ENCODE measurements around the gene TMC5. TPM values are rescaled to one million over a fixed set of nuclear protein-coding genes. Genes with fewer than 3 reads are reported as not detected.

TMC5 gene
- total and polyA plus RNA-seq, 3 donors from 2014 or later: 4.5 to 27.7 (median 7.1) TPM

DNA sequence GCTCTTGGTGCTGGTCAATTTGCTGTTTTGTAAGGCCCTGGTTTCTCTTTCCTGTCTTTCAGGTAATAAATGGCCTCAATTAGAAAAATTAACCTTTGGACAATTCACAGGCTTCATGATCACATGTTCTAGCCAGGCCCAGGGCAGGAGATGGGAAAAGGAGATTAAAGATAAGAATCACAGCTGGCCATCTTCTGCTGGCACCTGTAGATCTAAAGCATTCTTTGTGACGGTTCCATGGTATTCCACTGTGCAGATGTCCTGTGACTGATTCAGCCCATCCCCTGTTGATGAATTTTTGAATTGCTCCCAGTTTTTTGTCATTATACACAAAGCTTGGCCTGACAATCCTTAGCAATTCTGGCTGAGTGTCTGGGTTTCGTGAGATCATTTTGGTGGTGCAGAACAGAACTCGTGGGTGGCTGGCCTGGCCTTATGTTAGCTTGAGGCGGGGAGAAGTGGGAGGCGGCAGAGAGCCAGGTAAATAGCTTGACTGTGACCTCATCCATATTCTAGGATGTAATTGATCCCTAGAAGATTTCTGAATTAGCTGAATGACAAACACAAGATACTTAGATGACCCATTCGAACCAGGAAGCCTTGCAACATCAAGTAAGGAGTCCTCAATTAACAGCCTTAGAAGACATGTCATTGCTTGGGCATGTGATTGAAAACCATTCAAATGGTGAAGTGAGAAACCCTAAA, 14.1 kb downstream of the TMC5 start:
- 84 to 93% methylated on average over 6 of the region's 6 CpGs for WGBS, 2 donors
- Histone ChIP-seq H3K36me3 (ENCODE audit: low read depth, missing control alignments) (no peaks in the 10 kb centered on the region), H3K4me1 (no peaks in the 10 kb centered on the region), H3K27me3 (no peaks in the 10 kb centered on the region), H3K9me3 (no peaks in the 10 kb centered on the region), H3K27ac (no peak overlapping the region), H3K4me3 (no peak overlapping the region)
- intact Hi-C loops (cut with DNase I; ENCODE audit: low total_unique reads): no loop called here
- no peak for TF ChIP-seq POLR2A (IDR thresholded peaks at IDR 0.05)
- TF ChIP-seq CTCF (IDR thresholded peaks at IDR 0.05): no peak
- no peak for DNase-seq

- no peak overlapping the region for H3K4me3 ChIP-seq
- no peak for TF ChIP-seq POLR2A (IDR thresholded peaks at IDR 0.05)
- no peak for TF ChIP-seq CTCF (IDR thresholded peaks at IDR 0.05)
- no peak overlapping the region for H3K27ac ChIP-seq
- no peaks in the 10 kb centered on the region for H3K27me3 ChIP-seq
- intact Hi-C loops (cut with DNase I; ENCODE audit: low total_unique reads): no loop called here
- no peaks in the 10 kb centered on the region for H3K4me1 ChIP-seq
- no peaks in the 10 kb centered on the region for H3K9me3 ChIP-seq
- H3K36me3 ChIP-seq (ENCODE audit: low read depth, missing control alignments): no peaks in the 10 kb centered on the region
- DNase-seq: no peak
Observed at GRCh38 chr16:19432429-19432828, 14.7 kb downstream of the TMC5 start.

DNA sequence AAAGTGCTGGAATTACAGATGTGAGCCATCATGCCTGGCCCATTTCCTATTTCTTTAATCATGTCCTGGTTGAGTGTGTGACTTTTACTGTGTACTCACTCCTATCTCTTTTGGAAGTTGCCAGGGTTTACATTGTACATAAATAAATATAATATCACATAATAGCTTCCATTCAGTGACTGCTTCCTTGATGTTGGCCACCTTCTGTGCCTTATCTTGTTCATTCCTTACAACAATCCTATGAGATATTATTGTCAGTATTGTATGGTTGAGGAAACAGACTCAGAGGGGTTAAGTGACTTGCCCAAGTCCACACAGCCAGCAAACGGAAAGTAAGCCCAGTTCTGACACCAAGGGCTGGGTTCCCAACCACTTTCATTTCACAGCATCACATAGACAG, 16.9 kb downstream of the TMC5 start:
- H3K27me3 ChIP-seq: no peaks in the 10 kb centered on the region
- intact Hi-C loops (cut with DNase I; ENCODE audit: low total_unique reads): no loop called here
- no peaks in the 10 kb centered on the region for H3K36me3 ChIP-seq (ENCODE audit: low read depth, missing control alignments)
- no peaks in the 10 kb centered on the region for H3K9me3 ChIP-seq
- H3K4me3 ChIP-seq: no peak overlapping the region
- no peaks in the 10 kb centered on the region for H3K4me1 ChIP-seq
- TF ChIP-seq CTCF (IDR thresholded peaks at IDR 0.05) (no peak), POLR2A (IDR thresholded peaks at IDR 0.05) (no peak)
- DNase-seq: no peak
- WGBS, 2 donors: 62 to 63% methylated on average over 1 of the region's 1 CpG
- no peak overlapping the region for H3K27ac ChIP-seq

DNA sequence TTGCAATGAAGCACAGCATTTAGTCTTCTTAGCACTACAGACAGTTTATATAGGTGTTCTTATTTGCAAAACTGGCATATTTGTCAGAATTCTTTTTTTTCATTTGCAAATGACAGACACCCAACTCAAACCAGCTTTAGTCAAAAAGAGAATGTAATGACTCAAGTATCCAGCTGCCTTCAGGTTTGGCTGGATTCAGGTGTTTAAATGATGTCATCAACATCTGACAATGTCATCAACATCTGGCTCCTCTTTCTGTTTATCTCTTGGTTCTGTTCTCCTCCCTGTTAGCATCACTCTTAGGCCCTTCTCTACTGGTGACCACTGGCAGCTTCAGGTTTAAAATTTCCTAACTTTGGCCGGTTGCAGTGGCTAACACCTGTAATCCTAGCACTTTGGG, 18.9 kb downstream of the TMC5 start:
- H3K36me3 ChIP-seq (ENCODE audit: low read depth, missing control alignments): no peaks in the 10 kb centered on the region
- H3K27ac ChIP-seq: no peak overlapping the region
- no peaks in the 10 kb centered on the region for H3K9me3 ChIP-seq
- no peaks in the 10 kb centered on the region for H3K4me1 ChIP-seq
- intact Hi-C loops (cut with DNase I; ENCODE audit: low total_unique reads): no loop called here
- H3K4me3 ChIP-seq: no peak overlapping the region
- WGBS, 2 donors: 93 to 100% methylated on average over 1 of the region's 1 CpG
- DNase-seq: no peak
- TF ChIP-seq POLR2A (IDR thresholded peaks at IDR 0.05) (no peak), CTCF (IDR thresholded peaks at IDR 0.05) (no peak)
- no peaks in the 10 kb centered on the region for H3K27me3 ChIP-seq

DNA sequence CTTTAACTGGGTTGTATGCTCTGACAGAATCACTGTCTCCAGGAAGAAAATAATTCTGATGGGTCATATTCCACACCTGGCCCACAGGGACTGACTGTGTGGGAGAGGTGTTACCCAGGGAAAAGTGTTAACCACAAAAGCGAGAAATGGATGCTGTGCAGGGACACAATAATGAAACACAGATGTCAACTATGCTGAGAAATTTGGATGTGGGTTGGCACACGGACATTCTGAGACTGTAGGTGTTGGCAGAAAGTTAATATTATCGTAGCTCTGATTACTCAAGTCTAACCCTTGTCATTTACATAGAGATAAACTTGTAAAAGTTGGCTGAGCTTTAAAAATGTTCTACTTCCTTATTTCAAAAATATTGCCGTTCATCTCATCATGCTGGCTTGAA, 19.6 kb downstream of the TMC5 start:
- TF ChIP-seq CTCF (IDR thresholded peaks at IDR 0.05) (no peak), POLR2A (IDR thresholded peaks at IDR 0.05) (no peak)
- Histone ChIP-seq H3K9me3 (no peaks in the 10 kb centered on the region), H3K27me3 (no peaks in the 10 kb centered on the region), H3K36me3 (ENCODE audit: low read depth, missing control alignments) (no peaks in the 10 kb centered on the region), H3K4me1 (no peaks in the 10 kb centered on the region), H3K4me3 (no peak overlapping the region), H3K27ac (no peak overlapping the region)
- intact Hi-C loops (cut with DNase I; ENCODE audit: low total_unique reads): no loop called here
- WGBS, 2 donors: 58 to 68% methylated on average over 4 of the region's 4 CpGs
- no peak for DNase-seq
